Stimulated activated CD8-positive, alpha-beta memory T cell treated with anti-CD3 and anti-CD28 coated beads, Interleukin-12 subunit alpha, Interleukin-12 subunit beta, amount 100 ng/mL, for 24 hours (primary cell): Measurements from ENCODE around the gene ZC3H13.

Experiments used
- DNase-seq: peaks from one replicate; pipeline ENCODE4 v3.0.0-alpha.2; 2020; ENCODE audit errors: extremely low read depth

Gene ZC3H13

GRCh38 chr13:46059405-46059804 is 6.9 kb upstream of the ZC3H13 start:
- no peak for DNase-seq

GRCh38 chr13:46058268-46058667 is 5.7 kb upstream of the ZC3H13 start:
- no peak for DNase-seq

GRCh38 chr13:46057256-46058015 is 4.9 kb upstream of the ZC3H13 start:
- no peak for DNase-seq

- DNase-seq = no peak
These were observed 841 bp upstream of the ZC3H13 start for GRCh38 chr13:46053162-46054012.

- no peak for DNase-seq
These were observed 603 bp downstream of the ZC3H13 start for GRCh38 chr13:46051968-46052318.

- no peak for DNase-seq
These were observed 1.8 kb downstream of the ZC3H13 start for GRCh38 chr13:46050771-46051170.

- DNase-seq = no peak
These were observed 7.1 kb downstream of the ZC3H13 start for GRCh38 chr13:46045424-46045823.

- no peak for DNase-seq
These were observed 8.9 kb downstream of the ZC3H13 start for GRCh38 chr13:46043647-46044046.

GRCh38 chr13:46041419-46041839 is 11.1 kb downstream of the ZC3H13 start:
- no peak for DNase-seq

GRCh38 chr13:46040763-46041162 is 11.8 kb downstream of the ZC3H13 start:
- no peak for DNase-seq

- DNase-seq = no peak
These were observed 12.9 kb downstream of the ZC3H13 start for GRCh38 chr13:46039411-46040182.

- DNase-seq = no peak
These were observed 14.2 kb downstream of the ZC3H13 start for GRCh38 chr13:46038296-46038695.

GRCh38 chr13:46035066-46035465 is 17.5 kb downstream of the ZC3H13 start:
- DNase-seq = no peak

- no peak for DNase-seq
These were observed 20.2 kb downstream of the ZC3H13 start for GRCh38 chr13:46032341-46032740.

GRCh38 chr13:46031581-46032263 is 20.8 kb downstream of the ZC3H13 start:
- DNase-seq = no peak

GRCh38 chr13:46025157-46025556 is 27.4 kb downstream of the ZC3H13 start:
- no peak for DNase-seq

- DNase-seq = no peak
These were observed 30.1 kb downstream of the ZC3H13 start for GRCh38 chr13:46022481-46022880.

- DNase-seq = no peak
These were observed 36.3 kb downstream of the ZC3H13 start for GRCh38 chr13:46016216-46016615.

- no peak for DNase-seq
These were observed 37.2 kb downstream of the ZC3H13 start for GRCh38 chr13:46015366-46015765.

- no peak for DNase-seq
These were observed 40.1 kb downstream of the ZC3H13 start for GRCh38 chr13:46012404-46012803.

GRCh38 chr13:46010148-46010547 is 42.4 kb downstream of the ZC3H13 start:
- no peak for DNase-seq

- no peak for DNase-seq
These were observed 43.9 kb downstream of the ZC3H13 start for GRCh38 chr13:46008631-46009030.
